RWPE1 (cell line): ENCODE measurements around the gene FOXL2.
A peak's percentile ranks its signal among the peaks of the same experiment; 100 is the strongest.

Source experiments
- CTCF ChIA-PET: fragments of 350-600 bp; sonication (Branson Sonifier 250); formaldehyde crosslinking; extraction: SDS; loops from one replicate; lab custom pipeline; 2021; lab: Yijun Ruan, JAX
- POLR2A ChIA-PET: fragments of 400-600 bp; formaldehyde crosslinking; extraction: SDS; loops from one replicate; lab custom pipeline; 2020; ENCODE audit warnings: antibody characterized with exemption; ENCODE audit not compliant: low non-redundant PET; lab: Yijun Ruan, JAX
- DNase-seq: peaks from one replicate; pipeline ENCODE4 v3.0.0; 2012; ENCODE audit warnings: low spot score
- H3K27ac ChIP-seq: fragments of 450-650 bp; 2 replicates; pipeline ENCODE4 v1.5.1; 2017
- TF ChIP-seq, protein P1 (sequence below): fragments of 450-650 bp; conservative IDR thresholded peaks from 2 replicates; pipeline ENCODE4 v1.5.1; 2017; ENCODE audit warnings: low read depth, mild to moderate bottlenecking

The FOXL2 gene

DNA sequence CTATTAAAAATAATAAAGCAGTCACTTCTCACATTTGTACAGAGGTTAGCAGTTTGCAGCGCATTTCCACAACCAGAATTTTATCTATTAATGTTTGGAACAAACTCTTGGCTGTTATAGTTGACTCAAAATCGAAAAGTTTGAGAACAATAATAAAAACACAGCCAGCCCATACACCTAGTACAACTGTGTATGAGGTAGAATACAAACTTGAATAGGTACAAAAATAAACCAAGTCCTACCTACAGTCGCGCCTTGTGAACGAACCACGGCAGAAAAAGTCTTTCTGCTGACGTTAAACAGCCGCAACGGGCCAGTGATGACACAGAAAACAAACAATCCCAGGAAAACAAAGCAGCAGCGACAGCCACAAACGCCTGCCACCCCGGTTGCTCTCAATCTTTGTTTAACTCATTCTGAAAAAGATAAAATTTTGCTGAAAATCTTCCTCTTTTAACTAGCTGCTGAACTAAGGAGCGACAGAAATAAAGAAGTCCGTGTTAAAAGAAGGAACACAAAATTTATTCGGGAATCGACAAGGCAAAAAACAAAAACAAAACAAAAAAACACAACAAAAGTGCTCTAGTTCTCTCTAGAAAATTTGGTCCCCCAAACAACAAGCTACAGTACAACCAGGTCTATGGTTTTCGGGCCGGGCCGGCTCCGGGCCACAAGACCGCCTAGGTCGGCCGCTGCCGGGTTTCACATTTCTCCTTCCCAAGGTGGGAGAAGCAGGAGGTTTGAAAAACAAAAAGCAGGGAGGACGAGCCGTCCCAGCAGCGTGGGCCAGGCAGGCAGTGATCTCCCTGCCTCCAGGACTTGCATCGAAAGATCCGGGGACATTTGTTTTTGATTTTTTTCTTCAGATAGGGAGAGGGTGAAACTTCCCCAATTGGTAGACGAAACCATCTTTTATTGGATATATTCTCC, 2.9 kb downstream of the FOXL2 start:
- no peak for DNase-seq
- no peak overlapping the region for H3K27ac ChIP-seq
- POLR2A ChIA-PET, result no interaction called here
- CTCF ChIA-PET, result interaction anchor here (0.6 to 2.1 kb wide), 9 partner anchors 8 to 439 kb away, joined by 3 to 11 read pairs (median 3); no protein-coding TSS in a partner anchor
- TF ChIP-seq, protein P1, sequence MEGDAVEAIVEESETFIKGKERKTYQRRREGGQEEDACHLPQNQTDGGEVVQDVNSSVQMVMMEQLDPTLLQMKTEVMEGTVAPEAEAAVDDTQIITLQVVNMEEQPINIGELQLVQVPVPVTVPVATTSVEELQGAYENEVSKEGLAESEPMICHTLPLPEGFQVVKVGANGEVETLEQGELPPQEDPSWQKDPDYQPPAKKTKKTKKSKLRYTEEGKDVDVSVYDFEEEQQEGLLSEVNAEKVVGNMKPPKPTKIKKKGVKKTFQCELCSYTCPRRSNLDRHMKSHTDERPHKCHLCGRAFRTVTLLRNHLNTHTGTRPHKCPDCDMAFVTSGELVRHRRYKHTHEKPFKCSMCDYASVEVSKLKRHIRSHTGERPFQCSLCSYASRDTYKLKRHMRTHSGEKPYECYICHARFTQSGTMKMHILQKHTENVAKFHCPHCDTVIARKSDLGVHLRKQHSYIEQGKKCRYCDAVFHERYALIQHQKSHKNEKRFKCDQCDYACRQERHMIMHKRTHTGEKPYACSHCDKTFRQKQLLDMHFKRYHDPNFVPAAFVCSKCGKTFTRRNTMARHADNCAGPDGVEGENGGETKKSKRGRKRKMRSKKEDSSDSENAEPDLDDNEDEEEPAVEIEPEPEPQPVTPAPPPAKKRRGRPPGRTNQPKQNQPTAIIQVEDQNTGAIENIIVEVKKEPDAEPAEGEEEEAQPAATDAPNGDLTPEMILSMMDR, result no peak

DNA sequence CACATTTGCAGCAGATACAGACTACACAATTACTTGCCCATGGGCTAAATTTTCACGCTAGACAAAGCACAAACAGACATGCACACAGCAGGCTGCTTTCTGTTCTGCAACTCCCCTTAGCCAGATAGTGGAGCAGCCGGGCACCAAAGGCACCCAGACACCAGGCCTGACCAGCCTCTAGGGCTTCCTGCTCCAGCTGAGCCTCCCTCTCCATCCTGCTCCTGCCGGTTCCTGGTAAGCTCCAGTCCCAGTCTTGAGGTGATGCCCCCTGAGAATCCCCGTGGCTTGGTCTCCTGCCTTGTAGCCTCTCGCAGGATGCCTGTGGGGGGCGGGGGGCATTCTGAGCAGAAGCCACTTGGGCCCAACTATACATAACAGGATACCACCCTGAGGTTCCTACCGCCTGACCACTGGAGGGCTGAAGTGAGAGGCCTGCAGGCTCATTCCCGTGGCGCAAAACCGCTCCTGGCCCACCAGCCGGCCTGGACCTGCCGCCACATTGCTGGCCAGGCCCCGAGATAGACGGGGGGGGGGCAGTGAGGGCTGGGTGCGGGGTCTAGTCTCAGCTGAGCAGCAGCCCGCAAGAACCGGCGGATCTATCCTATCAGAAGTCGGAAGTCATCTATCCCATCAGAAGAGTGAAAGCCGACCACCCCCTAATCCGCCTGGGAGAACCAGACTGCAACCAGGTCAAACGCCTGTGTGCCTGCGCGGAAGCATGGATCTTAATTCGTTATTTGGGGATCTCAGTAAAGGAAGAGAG, 3.9 kb downstream of the FOXL2 start:
- TF ChIP-seq, protein P1, result no peak
- POLR2A ChIA-PET, result no interaction called here

GRCh38 chr3:138942271-138942670, 4.7 kb downstream of the FOXL2 start:
- no peak for DNase-seq
- TF ChIP-seq, protein P1, result no peak
- no peak overlapping the region for H3K27ac ChIP-seq
- ChIA-PET POLR2A (no interaction called here), CTCF (interaction anchor here (0.6 kb wide), 1 partner anchor 416 kb away, joined by 7 read pairs; no protein-coding TSS in a partner anchor)

More for the DNA sequence above, 3.9 kb downstream of the FOXL2 start:
- no peak overlapping the region for H3K27ac ChIP-seq
- CTCF ChIA-PET, result interaction anchor here (0.7 kb wide), 1 partner anchor 395 kb away, joined by 3 read pairs; no protein-coding TSS in a partner anchor
- DNase-seq, result no peak

GRCh38 chr3:138941259-138941885, 5.6 kb downstream of the FOXL2 start:
- no peak overlapping the region for H3K27ac ChIP-seq
- TF ChIP-seq, protein P1, result peak; percentile 15; the same call in 1 of the 2 replicates
- CTCF ChIA-PET, result interaction anchor here (0.5 to 1.2 kb wide), 7 partner anchors 10 to 417 kb away, joined by 3 to 7 read pairs (median 3); no protein-coding TSS in a partner anchor
- POLR2A ChIA-PET, result no interaction called here
- no peak for DNase-seq

DNA sequence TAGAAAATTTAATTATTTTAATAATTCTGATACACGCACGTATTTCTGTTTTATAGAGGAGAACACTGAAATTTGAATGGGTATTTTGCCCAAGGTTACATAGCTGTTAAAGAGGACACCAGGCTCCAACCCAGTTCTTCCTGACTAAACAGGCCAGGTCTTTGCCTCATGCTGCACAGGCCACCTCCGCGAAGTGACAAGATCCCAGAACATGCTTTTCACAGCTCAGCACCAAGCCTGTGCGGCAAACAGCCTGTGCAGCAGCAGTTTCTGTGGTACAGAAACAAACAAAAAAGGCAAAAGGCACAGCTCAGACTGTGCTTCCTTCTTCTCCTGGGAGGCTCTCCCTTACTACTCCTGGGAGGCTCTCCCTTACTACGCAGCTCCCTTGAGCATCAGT, 6.5 kb downstream of the FOXL2 start:
- CTCF ChIA-PET, result interaction anchor here (0.9 to 1.2 kb wide), 3 partner anchors 9 to 172 kb away, joined by 3 to 5 read pairs (median 4); no protein-coding TSS in a partner anchor
- H3K27ac ChIP-seq, result no peak overlapping the region
- TF ChIP-seq, protein P1, result no peak
- DNase-seq, result no peak
- POLR2A ChIA-PET, result no interaction called here
